BLaER1 treated with 17β-estradiol and CSF1 and Interleukin-3, amounts not matched to agents 10 nM and 100 nM (cell line): ENCODE data around the gene CSMD2.

Experiments
- H3K27ac ChIP-seq, 11 experiments: shearing (Covaris generic); formaldehyde crosslinking; 2 replicates each; pipeline ENCODE4 v1.8.1; 2022
- H3K27me3 ChIP-seq, 11 experiments: shearing (Covaris generic); formaldehyde crosslinking; 2 replicates each; pipeline ENCODE4 v1.8.1; 2022
- H3K36me3 ChIP-seq, 11 experiments: shearing (Covaris generic); formaldehyde crosslinking; 2 replicates each; pipeline ENCODE4 v1.8.1; 2022
- H3K4me1 ChIP-seq, 10 experiments: shearing (Covaris generic); formaldehyde crosslinking; 2 replicates each; pipeline ENCODE4 v1.8.1; 2022
- H3K4me2 ChIP-seq, 11 experiments: shearing (Covaris generic); formaldehyde crosslinking; 2 replicates each; pipeline ENCODE4 v1.8.1; 2022
- H3K4me3 ChIP-seq, 10 experiments: shearing (Covaris generic); formaldehyde crosslinking; 2 replicates each; pipeline ENCODE4 v1.8.1; 2022
- H3K9ac ChIP-seq, 11 experiments: shearing (Covaris generic); formaldehyde crosslinking; 2 replicates each; pipeline ENCODE4 v1.8.1; 2022
- H3K9me3 ChIP-seq, 11 experiments: shearing (Covaris generic); formaldehyde crosslinking; replicated peaks in 1 of 11; 2 replicates each; pipeline ENCODE4 v1.8.1; 2022
- H4K20me1 ChIP-seq, 11 experiments: shearing (Covaris generic); formaldehyde crosslinking; 2 replicates each; pipeline ENCODE4 v1.8.1; 2022
- Cebpa-rat ChIP-seq, 11 experiments: shearing (Covaris generic); IDR thresholded peaks; 2 replicates each; pipeline ENCODE4 v1.8.1; 2022

Gene CSMD2

DNA sequence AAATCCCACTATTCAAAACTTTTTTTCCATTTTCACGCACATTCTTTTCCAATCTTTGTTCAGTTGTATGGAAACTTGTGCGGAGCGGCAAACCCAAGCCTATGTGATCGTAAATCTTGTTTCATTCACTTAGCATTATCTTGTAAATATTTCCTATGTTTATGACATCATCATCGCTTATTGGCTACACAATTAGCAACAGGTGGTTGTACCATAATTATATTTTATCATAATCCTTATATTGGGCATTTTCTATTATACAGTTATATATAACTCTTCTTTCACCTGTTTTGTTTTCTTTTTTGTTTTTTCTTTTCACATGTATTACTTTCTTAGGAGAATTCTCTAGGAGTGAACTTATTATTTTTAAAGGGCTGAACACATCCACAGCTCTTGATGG, 627.1 kb downstream of the CSMD2 start:
- no peak overlapping the region for H3K4me2 ChIP-seq
- H3K4me3 ChIP-seq: no peak overlapping the region
- peaks cover 0 to 12% (median 6%) of the 10 kb centered on the region in 11 experiments; a peak in 8 of 22 replicates for H3K9me3 ChIP-seq
- no peak overlapping the region for H3K9ac ChIP-seq
- no peaks in the 10 kb centered on the region for H3K27me3 ChIP-seq
- H3K36me3 ChIP-seq: no peaks in the 10 kb centered on the region
- no peak for TF ChIP-seq Cebpa-rat (IDR thresholded peaks at IDR 0.05)
- H3K27ac ChIP-seq: no peak overlapping the region
- H4K20me1 ChIP-seq: no peaks in the 10 kb centered on the region
- H3K4me1 ChIP-seq: peaks cover 0 to 5% (median 0%) of the 10 kb centered on the region in 10 experiments; a peak in 5 of 20 replicates

- no peak overlapping the region for H3K27ac ChIP-seq
- no peak overlapping the region for H3K4me3 ChIP-seq
- H4K20me1 ChIP-seq: no peaks in the 10 kb centered on the region
- H3K4me2 ChIP-seq: no peak overlapping the region
- peaks cover 0 to 5% (median 0%) of the 10 kb centered on the region in 11 experiments; a peak in 1 of 22 replicates for H3K9me3 ChIP-seq
- H3K9ac ChIP-seq: no peak overlapping the region
- H3K27me3 ChIP-seq: no peaks in the 10 kb centered on the region
- TF ChIP-seq Cebpa-rat (IDR thresholded peaks at IDR 0.05): no peak
- H3K36me3 ChIP-seq: no peaks in the 10 kb centered on the region
- peaks cover 0 to 5% (median 0%) of the 10 kb centered on the region in 10 experiments; a peak in 5 of 20 replicates for H3K4me1 ChIP-seq
Observed at GRCh38 chr1:33535334-33535733, 629.7 kb downstream of the CSMD2 start.

- Histone ChIP-seq H3K27me3 (no peaks in the 10 kb centered on the region), H4K20me1 (no peaks in the 10 kb centered on the region), H3K9me3 (peaks cover 0 to 5% (median 0%) of the 10 kb centered on the region in 11 experiments; a peak in 1 of 22 replicates), H3K4me1 (no peaks in the 10 kb centered on the region), H3K9ac (no peak overlapping the region), H3K4me3 (no peak overlapping the region), H3K36me3 (no peaks in the 10 kb centered on the region), H3K4me2 (no peak overlapping the region), H3K27ac (no peak overlapping the region)
- TF ChIP-seq Cebpa-rat (IDR thresholded peaks at IDR 0.05): no peak
Observed at GRCh38 chr1:33532936-33533335, 632.1 kb downstream of the CSMD2 start.

- no peaks in the 10 kb centered on the region for H4K20me1 ChIP-seq
- peaks cover 0 to 5% (median 0%) of the 10 kb centered on the region in 11 experiments; a peak in 1 of 22 replicates for H3K9me3 ChIP-seq
- H3K4me2 ChIP-seq: no peak overlapping the region
- H3K4me3 ChIP-seq: no peak overlapping the region
- no peak overlapping the region for H3K27ac ChIP-seq
- H3K27me3 ChIP-seq: no peaks in the 10 kb centered on the region
- TF ChIP-seq Cebpa-rat (IDR thresholded peaks at IDR 0.05): no peak
- no peaks in the 10 kb centered on the region for H3K36me3 ChIP-seq
- no peaks in the 10 kb centered on the region for H3K4me1 ChIP-seq
- no peak overlapping the region for H3K9ac ChIP-seq
Observed at GRCh38 chr1:33532250-33532649, 632.8 kb downstream of the CSMD2 start.

DNA sequence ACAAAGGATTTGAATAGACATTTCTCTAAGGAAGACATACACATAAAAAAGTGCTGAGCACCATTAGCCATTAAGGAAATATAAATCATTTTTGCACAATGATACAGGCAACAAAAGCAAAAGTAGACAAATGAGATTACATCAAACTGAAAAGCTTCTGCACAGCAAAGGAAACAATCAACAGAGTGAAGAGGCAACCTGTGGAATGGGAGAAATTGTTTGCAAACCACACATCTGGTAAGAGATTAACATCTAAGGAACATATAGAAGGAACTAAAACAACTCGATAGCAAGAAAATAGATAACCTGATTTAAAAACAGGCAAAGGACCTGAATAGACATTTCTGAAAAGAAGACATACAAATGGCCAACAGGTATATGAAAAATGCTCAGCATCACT, 635.1 kb downstream of the CSMD2 start:
- H3K4me1 ChIP-seq: peaks cover 0 to under 1% (median 0%) of the 10 kb centered on the region in 10 experiments; a peak in 3 of 20 replicates
- H3K27me3 ChIP-seq: no peaks in the 10 kb centered on the region
- no peaks in the 10 kb centered on the region for H3K36me3 ChIP-seq
- TF ChIP-seq Cebpa-rat (IDR thresholded peaks at IDR 0.05): no peak
- H3K9ac ChIP-seq: no peak overlapping the region
- no peak overlapping the region for H3K4me3 ChIP-seq
- H3K9me3 ChIP-seq: no peaks in the 10 kb centered on the region
- H3K27ac ChIP-seq: no peak overlapping the region
- H4K20me1 ChIP-seq: no peaks in the 10 kb centered on the region
- H3K4me2 ChIP-seq: no peak overlapping the region

DNA sequence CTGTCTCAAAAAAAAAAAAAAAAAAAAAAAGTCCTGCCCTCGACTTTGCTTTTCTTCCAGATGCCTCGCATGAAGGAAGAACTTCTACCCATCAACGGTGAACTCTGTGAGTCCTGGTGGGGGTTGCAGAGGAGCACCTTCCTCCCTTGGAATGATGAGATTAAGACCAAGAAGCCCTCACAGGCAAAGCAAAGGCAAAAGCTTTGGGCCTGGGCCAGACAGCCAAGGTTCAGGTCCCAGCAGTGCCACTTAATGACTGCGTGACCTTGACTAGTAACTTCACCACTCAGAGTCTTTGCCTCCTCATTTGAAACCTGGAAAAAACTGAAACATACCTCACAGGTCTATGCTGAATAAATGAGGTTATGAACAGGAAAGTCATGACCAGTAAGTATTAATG, 637.1 kb downstream of the CSMD2 start:
- H3K27me3 ChIP-seq: no peaks in the 10 kb centered on the region
- TF ChIP-seq Cebpa-rat (IDR thresholded peaks at IDR 0.05): no peak
- H3K4me1 ChIP-seq: peaks cover 0 to 9% (median 0%) of the 10 kb centered on the region in 10 experiments; a peak in 4 of 20 replicates
- H3K4me2 ChIP-seq: no peak overlapping the region
- no peaks in the 10 kb centered on the region for H3K9me3 ChIP-seq
- H3K9ac ChIP-seq: no peak overlapping the region
- no peaks in the 10 kb centered on the region for H3K36me3 ChIP-seq
- no peak overlapping the region for H3K4me3 ChIP-seq
- no peak overlapping the region for H3K27ac ChIP-seq
- H4K20me1 ChIP-seq: no peaks in the 10 kb centered on the region

DNA sequence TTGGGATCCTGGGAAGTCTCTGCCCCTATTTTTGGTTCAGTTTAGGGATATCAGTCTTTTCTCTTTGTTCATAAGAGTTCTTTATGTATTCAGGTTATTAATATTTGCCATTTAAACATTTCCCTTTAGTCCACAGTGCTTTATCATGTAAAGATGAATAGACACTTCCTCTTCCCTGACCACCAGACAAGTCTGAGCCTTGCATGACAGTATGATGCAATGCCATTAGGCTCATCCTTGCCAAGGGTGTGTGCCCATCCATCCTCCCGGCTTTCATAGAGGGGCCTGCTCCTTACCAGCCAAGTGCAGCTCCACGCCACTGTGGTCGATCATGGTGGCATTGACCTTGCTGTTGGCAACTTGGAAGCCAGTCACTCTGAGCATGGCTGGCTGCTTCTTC, 640.4 kb downstream of the CSMD2 start:
- H3K9me3 ChIP-seq: no peaks in the 10 kb centered on the region
- no peak overlapping the region for H3K4me3 ChIP-seq
- no peak overlapping the region for H3K9ac ChIP-seq
- no peaks in the 10 kb centered on the region for H3K36me3 ChIP-seq
- H3K4me2 ChIP-seq: peak overlapping the region in 4 of 11 experiments; percentile 10 to 35 (median 22); a peak in 3 of 22 replicates
- H3K27ac ChIP-seq: no peak overlapping the region
- H4K20me1 ChIP-seq: no peaks in the 10 kb centered on the region
- H3K4me1 ChIP-seq: peaks cover 0 to 9% (median 0%) of the 10 kb centered on the region in 10 experiments; a peak in 4 of 20 replicates
- no peaks in the 10 kb centered on the region for H3K27me3 ChIP-seq
- TF ChIP-seq Cebpa-rat (IDR thresholded peaks at IDR 0.05): peak in 5 of 11 experiments; percentile 43 to 81 (median 53); a peak in 6 of 22 replicates

GRCh38 chr1:33519240-33519884, 645.7 kb downstream of the CSMD2 start:
- TF ChIP-seq Cebpa-rat (IDR thresholded peaks at IDR 0.05): no peak
- H3K4me1 ChIP-seq: peaks cover 0 to 2% (median 0%) of the 10 kb centered on the region in 10 experiments; a peak in 3 of 20 replicates
- H3K4me2 ChIP-seq: no peak overlapping the region
- no peaks in the 10 kb centered on the region for H4K20me1 ChIP-seq
- no peak overlapping the region for H3K4me3 ChIP-seq
- H3K27me3 ChIP-seq: no peaks in the 10 kb centered on the region
- no peak overlapping the region for H3K27ac ChIP-seq
- H3K36me3 ChIP-seq: no peaks in the 10 kb centered on the region
- no peak overlapping the region for H3K9ac ChIP-seq
- H3K9me3 ChIP-seq: no peaks in the 10 kb centered on the region

GRCh38 chr1:33517596-33518250, 647.3 kb downstream of the CSMD2 start:
- H3K36me3 ChIP-seq: no peaks in the 10 kb centered on the region
- no peaks in the 10 kb centered on the region for H3K9me3 ChIP-seq
- H4K20me1 ChIP-seq: no peaks in the 10 kb centered on the region
- no peak overlapping the region for H3K4me3 ChIP-seq
- H3K9ac ChIP-seq: no peak overlapping the region
- TF ChIP-seq Cebpa-rat (IDR thresholded peaks at IDR 0.05): no peak
- no peak overlapping the region for H3K4me2 ChIP-seq
- no peaks in the 10 kb centered on the region for H3K4me1 ChIP-seq
- no peaks in the 10 kb centered on the region for H3K27me3 ChIP-seq
- H3K27ac ChIP-seq: no peak overlapping the region
